PC-3 (cell line): ENCODE data around the gene ISL2.

Experiments
- CTCF ChIP-seq: fragments of 300-600 bp; sonication (generic); conservative IDR thresholded peaks from 2 replicates; pipeline ENCODE4 v1.5.1; 2017; ENCODE audit warnings: antibody characterized with exemption, low read depth, mild to moderate bottlenecking, low read length
- EZH2phosphoT487 ChIP-seq: fragments of 300-600 bp; sonication (generic); IDR thresholded peaks from 2 replicates; pipeline ENCODE4 v1.6.1; 2018; ENCODE audit warnings: mild to moderate bottlenecking, antibody characterized with exemption, low read length, borderline replicate concordance

GRCh38 chr15:76368122-76368621, 31.6 kb downstream of the ISL2 start:
- TF ChIP-seq CTCF = no peak
- no peak for TF ChIP-seq EZH2phosphoT487
